Muscle layer of duodenum (tissue), 2 donors: ENCODE measurements around the gene RUNDC1.

Source experiments
- H3K27ac ChIP-seq: one replicate; pipeline ENCODE4 v1.7.0; 2013; ENCODE audit warnings: mild to moderate bottlenecking, low read length
- H3K27me3 ChIP-seq: one replicate; pipeline ENCODE4 v1.7.0; 2013; ENCODE audit warnings: low read depth, mild to moderate bottlenecking, control low read depth, low read length
- H3K36me3 ChIP-seq, 2 donors: one replicate each; pipeline ENCODE4 v1.7.0; 2013; ENCODE audit warnings: low read length in 2 of 2, control low read depth in 1 of 2, mild to moderate bottlenecking in 1 of 2; ENCODE audit not compliant: insufficient read depth in 2 of 2, control insufficient read depth in 1 of 2
- H3K4me1 ChIP-seq, 2 donors: one replicate each; pipeline ENCODE4 v1.7.0; 2013; ENCODE audit warnings: low read length in 2 of 2, mild to moderate bottlenecking in 2 of 2, control low read depth in 1 of 2, moderate library complexity in 1 of 2; ENCODE audit not compliant: insufficient read depth in 2 of 2, control insufficient read depth in 1 of 2
- H3K4me3 ChIP-seq, 2 donors: one replicate each; pipeline ENCODE4 v1.7.0; 2013; ENCODE audit warnings: low read length in 2 of 2, low read depth in 1 of 2, mild to moderate bottlenecking in 1 of 2
- H3K9me3 ChIP-seq, 2 donors: one replicate each; pipeline ENCODE4 v1.7.0; 2013; ENCODE audit warnings: low read length in 2 of 2, control low read depth in 1 of 2, mild to moderate bottlenecking in 1 of 2; ENCODE audit not compliant: control insufficient read depth in 1 of 2
- donor health status: healthy.

Gene RUNDC1

DNA sequence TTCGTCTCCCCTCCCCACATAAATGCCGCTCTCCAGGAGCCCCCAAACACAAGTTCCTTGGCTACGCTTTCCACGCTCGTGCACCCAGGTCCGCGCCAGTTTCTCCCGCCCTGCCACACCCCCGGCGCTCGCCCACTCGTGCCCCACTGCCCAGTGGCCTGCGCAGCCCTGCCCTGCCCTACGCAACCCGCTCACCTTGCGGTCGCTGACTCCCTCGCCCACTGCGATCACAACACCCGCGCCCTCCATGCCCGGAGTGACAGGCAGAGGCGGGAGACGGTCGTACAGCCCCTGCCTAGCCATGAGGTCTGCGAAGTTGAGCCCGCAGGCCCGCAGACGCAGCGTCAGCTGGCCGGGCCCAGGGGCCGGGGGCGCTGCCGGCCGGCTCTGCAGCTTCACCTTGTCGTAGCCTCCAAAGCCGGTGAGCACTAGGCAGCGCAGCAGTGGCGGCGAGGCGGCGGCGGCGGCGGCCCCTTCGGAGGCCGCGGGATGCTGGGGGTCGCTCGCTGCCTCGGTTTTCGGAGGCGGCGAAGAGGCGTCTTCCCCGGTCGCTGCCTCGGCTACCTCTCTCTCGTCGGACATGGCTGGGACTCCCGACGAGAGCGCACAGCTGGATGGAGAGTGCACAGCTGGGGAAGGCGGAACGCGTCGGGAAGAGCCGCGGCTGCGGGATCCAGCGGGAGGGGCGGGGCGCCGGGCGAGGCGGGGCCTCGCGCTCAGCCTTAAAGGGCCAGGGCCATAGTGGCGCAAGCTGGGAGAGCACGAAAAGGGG, 41.6 kb downstream of the RUNDC1 start, which contains the start of gene VAT1:
TSS of gene VAT1 (minus strand) at position 645 of the 772 bp plus-strand sequence. CDS start at position 582, 63 bp downstream.
- no peaks in the 10 kb centered on the region for H3K9me3 ChIP-seq
- H3K36me3 ChIP-seq, result peaks cover 3 to 12% of the 10 kb centered on the region in 2 donors
- H3K4me1 ChIP-seq, result peaks cover 12 to 27% of the 10 kb centered on the region in 2 donors
- H3K27me3 ChIP-seq, result no peaks in the 10 kb centered on the region
- peak within 1 kb of the TSS; percentile 71 to 100 for H3K4me3 ChIP-seq
- H3K27ac ChIP-seq, result peak within 1 kb of the TSS; percentile 60

DNA sequence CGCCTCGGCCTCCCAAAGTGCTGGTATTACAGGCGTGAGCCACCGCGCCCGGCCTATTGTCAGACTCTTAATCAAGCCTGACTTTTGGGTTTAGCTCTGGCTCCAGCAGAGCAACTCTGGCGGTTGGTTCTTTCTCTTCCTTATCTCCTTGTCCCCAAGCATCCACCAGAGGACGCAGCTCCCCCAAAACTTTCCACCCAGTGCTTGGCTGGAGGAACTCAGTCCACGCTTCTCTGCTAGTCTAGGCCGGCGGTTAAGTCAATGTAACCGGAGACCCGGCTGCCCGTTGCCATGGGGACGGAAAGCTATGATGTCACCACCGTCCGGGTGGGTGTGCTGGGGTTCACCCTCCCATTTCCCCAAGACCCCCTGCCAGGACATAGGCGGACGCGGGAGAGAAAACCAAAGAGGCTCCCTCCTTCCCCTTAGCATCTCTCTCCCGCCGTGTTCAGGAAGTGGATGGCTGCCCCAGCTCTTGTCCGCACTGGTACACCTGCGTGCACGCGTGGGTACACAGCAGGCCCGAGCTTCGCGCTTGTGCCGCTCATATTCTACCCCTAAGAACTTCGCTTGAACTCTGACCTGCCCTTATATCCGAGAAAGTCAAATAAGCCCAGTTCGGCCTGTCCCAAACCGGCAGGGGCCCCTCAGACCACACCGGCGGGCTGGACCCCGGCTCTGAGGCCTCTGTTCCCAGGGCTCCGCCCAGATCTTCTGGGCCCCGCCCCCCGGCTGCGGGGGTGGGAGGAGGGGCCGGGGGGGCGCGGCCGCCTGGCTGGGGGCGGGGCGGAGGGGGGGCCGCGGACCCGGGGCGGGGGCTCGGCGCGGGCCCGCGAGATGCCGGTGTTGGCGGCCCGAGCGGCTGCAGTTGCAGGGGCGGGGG, 44.3 kb downstream of the RUNDC1 start, which contains the start of gene RND2:
TSS of gene RND2 (plus strand) at position 825 of the 883 bp plus-strand sequence. CDS start 117 bp downstream, outside the sequence.
- Histone ChIP-seq H3K4me3 (peak within 1 kb of the TSS; percentile 68 to 79), H3K36me3 (peaks cover 0 to 4% of the 10 kb centered on the region in 2 donors), H3K9me3 (no peaks in the 10 kb centered on the region), H3K4me1 (peaks cover 3 to 9% of the 10 kb centered on the region in 2 donors), H3K27ac (peak within 1 kb of the TSS; percentile 56), H3K27me3 (no peaks in the 10 kb centered on the region)

DNA sequence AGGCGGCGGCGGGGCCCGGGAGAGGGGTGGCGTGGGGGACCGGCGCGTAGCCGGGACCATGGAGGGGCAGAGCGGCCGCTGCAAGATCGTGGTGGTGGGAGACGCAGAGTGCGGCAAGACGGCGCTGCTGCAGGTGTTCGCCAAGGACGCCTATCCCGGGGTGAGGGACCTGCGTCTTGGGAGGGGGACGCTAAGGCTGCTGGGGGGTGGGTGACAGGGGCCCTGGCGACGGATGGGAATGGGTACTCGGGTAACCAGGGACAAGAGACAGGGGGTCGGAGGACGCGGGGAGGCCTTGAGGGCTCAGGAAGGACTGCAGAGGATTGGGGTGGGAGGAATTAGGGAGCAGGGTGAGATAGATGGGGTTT, 44.9 kb downstream of the RUNDC1 start:
- H3K4me3 ChIP-seq, result peak overlapping the region in 1 of 2 donors; percentile 68
- no peaks in the 10 kb centered on the region for H3K27me3 ChIP-seq
- no peaks in the 10 kb centered on the region for H3K9me3 ChIP-seq
- peaks cover 0 to 4% of the 10 kb centered on the region in 2 donors for H3K36me3 ChIP-seq
- peaks cover 0 to 3% of the 10 kb centered on the region in 2 donors for H3K4me1 ChIP-seq
- H3K27ac ChIP-seq, result no peak overlapping the region

GRCh38 chr17:43025766-43026537, 45.6 kb downstream of the RUNDC1 start:
- Histone ChIP-seq H3K36me3 (peaks cover 0 to 4% of the 10 kb centered on the region in 2 donors), H3K4me3 (peak overlapping the region in 1 of 2 donors; percentile 68), H3K9me3 (no peaks in the 10 kb centered on the region), H3K4me1 (no peaks in the 10 kb centered on the region), H3K27ac (no peak overlapping the region), H3K27me3 (no peaks in the 10 kb centered on the region)

GRCh38 chr17:43026595-43026994, 46.2 kb downstream of the RUNDC1 start:
- H3K27me3 ChIP-seq, result no peaks in the 10 kb centered on the region
- H3K27ac ChIP-seq, result no peak overlapping the region
- no peaks in the 10 kb centered on the region for H3K4me1 ChIP-seq
- no peak overlapping the region for H3K4me3 ChIP-seq
- H3K9me3 ChIP-seq, result no peaks in the 10 kb centered on the region
- H3K36me3 ChIP-seq, result peaks cover 0 to 4% of the 10 kb centered on the region in 2 donors

DNA sequence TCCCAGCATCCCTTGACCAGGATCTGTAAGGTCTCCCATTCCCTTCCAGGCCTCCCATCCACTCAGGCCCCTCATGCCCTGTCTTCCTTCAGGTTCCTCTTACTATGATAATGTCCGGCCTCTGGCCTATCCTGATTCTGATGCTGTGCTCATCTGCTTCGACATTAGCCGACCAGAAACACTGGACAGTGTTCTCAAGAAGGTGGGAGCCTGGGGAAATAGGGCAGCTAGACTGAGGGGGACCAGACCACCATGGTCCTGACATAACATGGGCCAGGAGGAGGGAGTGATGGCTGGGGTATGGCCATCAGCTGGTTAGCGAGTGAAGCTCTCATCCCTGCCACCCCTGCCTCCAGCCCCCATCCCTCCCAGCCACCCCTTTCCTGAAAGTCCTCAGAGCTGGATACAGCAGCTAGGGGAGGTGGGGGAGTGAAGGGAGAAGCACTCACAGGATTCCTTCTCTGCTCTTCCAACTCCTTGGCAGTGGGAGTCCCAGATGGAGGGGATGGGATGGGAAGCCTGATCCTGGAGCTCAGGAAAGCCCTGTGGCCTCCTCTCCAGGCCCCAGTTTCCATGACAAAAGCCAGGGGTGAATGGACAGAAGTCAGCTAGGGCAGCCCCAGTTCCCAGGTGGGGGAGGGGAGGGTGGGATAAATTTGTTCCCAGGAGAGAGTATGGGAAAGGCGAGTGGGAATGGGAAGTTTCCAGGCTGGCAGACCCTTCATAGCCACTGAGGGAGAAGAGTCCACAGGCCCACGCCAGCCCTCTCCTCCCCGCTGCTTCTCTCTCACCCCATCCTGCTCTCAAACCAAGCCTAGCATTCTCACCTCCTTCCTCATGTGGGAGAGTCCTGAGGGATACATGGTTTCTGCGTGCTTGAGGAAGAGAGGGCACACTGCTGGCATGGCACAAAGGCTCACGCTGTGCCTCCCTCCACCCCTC, 47.0 kb downstream of the RUNDC1 start:
- H3K9me3 ChIP-seq, result no peaks in the 10 kb centered on the region
- H3K27ac ChIP-seq, result no peak overlapping the region
- no peak overlapping the region for H3K4me3 ChIP-seq
- H3K27me3 ChIP-seq, result no peaks in the 10 kb centered on the region
- no peaks in the 10 kb centered on the region for H3K36me3 ChIP-seq
- H3K4me1 ChIP-seq, result no peaks in the 10 kb centered on the region

GRCh38 chr17:43028221-43028861, 48.0 kb downstream of the RUNDC1 start:
- no peak overlapping the region for H3K27ac ChIP-seq
- no peaks in the 10 kb centered on the region for H3K9me3 ChIP-seq
- no peaks in the 10 kb centered on the region for H3K4me1 ChIP-seq
- no peaks in the 10 kb centered on the region for H3K27me3 ChIP-seq
- no peaks in the 10 kb centered on the region for H3K36me3 ChIP-seq
- H3K4me3 ChIP-seq, result no peak overlapping the region

DNA sequence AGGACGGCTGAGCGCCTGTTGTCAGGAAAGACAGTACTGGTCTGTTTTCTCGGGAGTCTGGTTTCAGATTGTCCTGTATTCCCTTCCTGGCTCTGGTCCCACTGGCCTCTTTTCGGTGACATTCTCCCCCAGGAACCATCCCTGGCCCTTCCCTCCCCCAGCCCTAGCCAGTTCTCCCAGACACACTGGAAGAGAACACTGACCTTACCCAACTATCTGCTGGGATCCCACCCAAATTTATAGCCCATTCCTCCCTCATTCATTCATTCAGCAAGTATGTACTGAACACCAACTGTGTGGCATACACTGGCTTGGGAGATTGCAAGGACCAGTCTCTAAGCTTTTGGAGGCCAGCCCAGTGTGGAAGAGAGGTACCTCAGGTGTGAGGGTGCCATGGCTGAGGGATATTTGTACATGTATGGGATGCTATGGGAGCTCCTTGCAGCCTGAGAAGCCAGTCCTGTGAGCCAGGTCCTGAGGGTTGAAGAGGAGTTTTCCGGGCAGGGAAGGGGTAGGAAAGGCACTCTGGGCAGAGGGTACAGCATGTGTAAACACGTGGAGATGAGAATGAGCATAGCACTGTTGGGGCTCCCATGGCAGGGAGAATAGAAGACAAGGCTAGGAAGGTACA, 49.9 kb downstream of the RUNDC1 start:
- no peak overlapping the region for H3K27ac ChIP-seq
- no peak overlapping the region for H3K4me3 ChIP-seq
- no peaks in the 10 kb centered on the region for H3K4me1 ChIP-seq

GRCh38 chr17:43031666-43032065, 51.3 kb downstream of the RUNDC1 start:
- no peaks in the 10 kb centered on the region for H3K9me3 ChIP-seq
- H3K27ac ChIP-seq, result no peak overlapping the region
- no peaks in the 10 kb centered on the region for H3K27me3 ChIP-seq
- H3K4me3 ChIP-seq, result no peak overlapping the region
- H3K4me1 ChIP-seq, result no peaks in the 10 kb centered on the region
- H3K36me3 ChIP-seq, result no peaks in the 10 kb centered on the region

More for the DNA sequence above, 49.9 kb downstream of the RUNDC1 start:
- Histone ChIP-seq H3K27me3 (no peaks in the 10 kb centered on the region), H3K9me3 (no peaks in the 10 kb centered on the region), H3K36me3 (no peaks in the 10 kb centered on the region)
